Testis (tissue), 3 donors: ENCODE measurements around the gene FSCN2. TPM values are rescaled to one million over a fixed set of nuclear protein-coding genes. Genes with fewer than 3 reads are reported as not detected.

Source experiments
- DNase-seq: peaks from one replicate; pipeline ENCODE4 v3.0.0-alpha.2; 2019
- H3K27ac ChIP-seq, 2 donors: fragments of 200-600 bp; sonication (generic); one replicate each; pipeline ENCODE4 v1.5.1; 2019
- H3K27me3 ChIP-seq: fragments of 200-600 bp; sonication (generic); one replicate; pipeline ENCODE4 v1.5.1; 2019
- H3K36me3 ChIP-seq: fragments of 200-600 bp; sonication (generic); one replicate; pipeline ENCODE4 v1.5.1; 2017; ENCODE audit warnings: low read depth; ENCODE audit errors: missing control alignments
- H3K4me1 ChIP-seq: fragments of 200-600 bp; sonication (generic); one replicate; pipeline ENCODE4 v1.5.1; 2019
- H3K4me3 ChIP-seq, 2 donors: fragments of 200-600 bp; sonication (generic); one replicate each; pipeline ENCODE4 v1.5.1; 2017 to 2019
- H3K9me3 ChIP-seq: fragments of 200-600 bp; sonication (generic); one replicate; pipeline ENCODE4 v1.5.1; 2017
- POLR2A ChIP-seq: fragments of 450-650 bp; IDR thresholded peaks from one replicate; pipeline ENCODE4 v1.6.1; 2017; ENCODE audit warnings: antibody characterized with exemption, mild to moderate bottlenecking, moderate library complexity
- WGBS, 2 donors: methylation state at CpG; one replicate each; pipeline ENCODE4 v1.1.5; 2018; 5-methylcytosine and 5-hydroxymethylcytosine counted together
- intact Hi-C: fragments of 100-400 bp; cut with DNase I; formaldehyde crosslinking; loops from one replicate; pipeline ENCODE4 v1.15.1; 2023; ENCODE audit warnings: low total_unique reads
- polyA plus RNA-seq: library from polyadenylated mRNA; stranded (reverse); fragments of 350-450 nt; fragmentation: Illumina TruSeq; extraction: RNeasy Lipid Tissue Mini Kit (QIAGEN cat#74804); gene quantifications from one replicate; pipeline ENCODE4 v1.2.3, GENCODE V29; 2014; ENCODE audit warnings: low read depth, low replicate concordance; ENCODE audit not compliant: insufficient read depth
- total RNA-seq, 2 donors: library from RNA; depleted of rRNA; stranded (reverse); fragments of >200 nt; gene quantifications; one replicate each; pipeline ENCODE4 v1.2.3, GENCODE V29; 2016
- TF ChIP-seq, protein P1 (sequence below), 3 experiments: fragments of 450-650 bp in 2 of 3; fragments of 200-600 bp in 1 of 3; sonication (generic) in 1 of 3; IDR thresholded peaks; one replicate each; pipeline ENCODE4 v1.5.1; 2016 to 2019; ENCODE audit warnings: antibody characterized with exemption in 3 of 3, mild to moderate bottlenecking in 2 of 3, moderate library complexity in 1 of 3

Gene FSCN2
- total and polyA plus RNA-seq, 3 donors from 2014 or later = 0.37 to 4.0 (median 3.5) TPM

DNA sequence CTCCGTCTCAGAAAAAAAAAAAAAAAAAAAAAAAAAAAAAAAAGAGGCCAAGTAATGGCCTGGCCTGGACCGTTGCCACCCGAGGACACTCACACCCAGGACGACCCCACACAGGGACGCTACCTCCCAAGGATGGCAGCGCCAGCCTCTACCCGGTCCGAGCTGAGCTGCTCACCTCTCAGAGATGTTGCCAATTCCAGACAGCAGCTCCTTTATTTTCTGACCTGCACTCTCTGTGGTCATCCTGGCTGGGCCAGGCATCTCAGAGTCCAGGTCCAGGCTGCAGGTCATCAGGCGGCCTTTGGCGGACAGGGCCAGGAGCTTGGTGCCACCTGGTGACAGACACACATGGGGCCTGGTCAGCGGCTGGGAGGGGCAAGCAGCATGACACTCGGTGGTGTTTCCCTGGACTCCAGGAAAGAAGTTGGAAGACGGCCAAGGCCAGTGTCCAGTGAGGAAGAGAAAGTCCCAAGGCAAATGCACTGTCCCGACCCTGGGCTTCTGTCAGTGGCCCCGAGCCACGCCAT is 20.9 kb downstream of the FSCN2 start:
- no peaks in the 10 kb centered on the region for H3K27me3 ChIP-seq
- no peak for DNase-seq
- TF ChIP-seq POLR2A = no peak
- TF ChIP-seq, protein P1, sequence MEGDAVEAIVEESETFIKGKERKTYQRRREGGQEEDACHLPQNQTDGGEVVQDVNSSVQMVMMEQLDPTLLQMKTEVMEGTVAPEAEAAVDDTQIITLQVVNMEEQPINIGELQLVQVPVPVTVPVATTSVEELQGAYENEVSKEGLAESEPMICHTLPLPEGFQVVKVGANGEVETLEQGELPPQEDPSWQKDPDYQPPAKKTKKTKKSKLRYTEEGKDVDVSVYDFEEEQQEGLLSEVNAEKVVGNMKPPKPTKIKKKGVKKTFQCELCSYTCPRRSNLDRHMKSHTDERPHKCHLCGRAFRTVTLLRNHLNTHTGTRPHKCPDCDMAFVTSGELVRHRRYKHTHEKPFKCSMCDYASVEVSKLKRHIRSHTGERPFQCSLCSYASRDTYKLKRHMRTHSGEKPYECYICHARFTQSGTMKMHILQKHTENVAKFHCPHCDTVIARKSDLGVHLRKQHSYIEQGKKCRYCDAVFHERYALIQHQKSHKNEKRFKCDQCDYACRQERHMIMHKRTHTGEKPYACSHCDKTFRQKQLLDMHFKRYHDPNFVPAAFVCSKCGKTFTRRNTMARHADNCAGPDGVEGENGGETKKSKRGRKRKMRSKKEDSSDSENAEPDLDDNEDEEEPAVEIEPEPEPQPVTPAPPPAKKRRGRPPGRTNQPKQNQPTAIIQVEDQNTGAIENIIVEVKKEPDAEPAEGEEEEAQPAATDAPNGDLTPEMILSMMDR (IDR thresholded peaks at IDR 0.05) = no peak
- WGBS, 2 donors = 83 to 87% methylated on average over 12 to 16 of the region's 16 CpGs
- intact Hi-C loops = no loop called here
- no peak overlapping the region for H3K4me3 ChIP-seq
- H3K4me1 ChIP-seq = peaks cover 18% of the 10 kb centered on the region
- no peaks in the 10 kb centered on the region for H3K36me3 ChIP-seq
- no peaks in the 10 kb centered on the region for H3K9me3 ChIP-seq
- no peak overlapping the region for H3K27ac ChIP-seq

DNA sequence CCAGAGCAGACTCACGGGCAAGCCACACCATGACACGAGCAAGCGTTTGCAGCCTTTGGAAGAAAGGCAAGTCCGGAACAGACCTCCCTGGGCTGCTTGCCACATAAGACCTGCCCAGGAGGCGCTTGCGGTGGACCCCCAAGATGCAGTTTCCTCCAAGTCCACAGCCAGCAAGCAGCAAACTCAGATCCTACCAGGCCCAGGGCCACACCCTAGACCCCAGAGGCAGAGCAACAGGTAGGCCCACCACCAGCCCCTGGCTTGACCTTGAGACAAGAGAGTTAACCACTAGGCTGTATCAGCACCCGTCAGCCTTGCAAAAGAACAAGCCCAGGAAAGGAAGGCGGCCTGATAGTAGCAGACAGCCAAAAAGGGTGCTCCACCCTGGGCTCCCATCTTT is 21.6 kb downstream of the FSCN2 start:
- Histone ChIP-seq H3K36me3 (no peaks in the 10 kb centered on the region), H3K4me3 (no peak overlapping the region), H3K27me3 (no peaks in the 10 kb centered on the region), H3K9me3 (no peaks in the 10 kb centered on the region), H3K4me1 (peaks cover 20% of the 10 kb centered on the region), H3K27ac (no peak overlapping the region)
- DNase-seq = no peak
- TF ChIP-seq, protein P1 (IDR thresholded peaks at IDR 0.05) = no peak
- no peak for TF ChIP-seq POLR2A
- intact Hi-C loops = no loop called here
- WGBS, 2 donors = 90 to 98% methylated on average over 6 to 8 of the region's 8 CpGs

DNA sequence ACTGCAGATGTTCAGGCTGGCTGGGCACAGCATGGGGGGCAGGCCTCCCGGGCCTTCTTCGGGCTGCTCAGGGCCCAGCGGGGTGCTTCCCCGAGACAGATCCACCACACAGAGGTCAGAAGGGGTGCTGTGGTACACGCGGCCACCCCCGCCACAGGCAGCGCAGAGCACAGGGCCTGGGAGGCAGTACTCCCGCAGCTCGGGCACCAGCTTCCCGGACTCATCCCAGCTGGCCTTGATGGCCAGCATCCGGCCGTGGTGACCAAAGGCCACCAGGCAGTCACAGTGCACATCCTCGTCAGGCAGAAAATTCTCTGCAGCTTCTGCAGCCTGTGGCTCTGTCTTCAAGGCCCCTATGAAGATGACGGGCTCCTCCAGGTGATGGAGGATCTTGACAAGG is 22.1 kb downstream of the FSCN2 start:
- Histone ChIP-seq H3K4me3 (no peak overlapping the region), H3K27me3 (no peaks in the 10 kb centered on the region), H3K36me3 (no peaks in the 10 kb centered on the region), H3K4me1 (peaks cover 20% of the 10 kb centered on the region), H3K9me3 (no peaks in the 10 kb centered on the region), H3K27ac (no peak overlapping the region)
- intact Hi-C loops = no loop called here
- WGBS, 2 donors = 92 to 95% methylated on average over 2 to 15 of the region's 15 CpGs
- TF ChIP-seq POLR2A = no peak
- TF ChIP-seq, protein P1 (IDR thresholded peaks at IDR 0.05) = no peak
- no peak for DNase-seq

DNA sequence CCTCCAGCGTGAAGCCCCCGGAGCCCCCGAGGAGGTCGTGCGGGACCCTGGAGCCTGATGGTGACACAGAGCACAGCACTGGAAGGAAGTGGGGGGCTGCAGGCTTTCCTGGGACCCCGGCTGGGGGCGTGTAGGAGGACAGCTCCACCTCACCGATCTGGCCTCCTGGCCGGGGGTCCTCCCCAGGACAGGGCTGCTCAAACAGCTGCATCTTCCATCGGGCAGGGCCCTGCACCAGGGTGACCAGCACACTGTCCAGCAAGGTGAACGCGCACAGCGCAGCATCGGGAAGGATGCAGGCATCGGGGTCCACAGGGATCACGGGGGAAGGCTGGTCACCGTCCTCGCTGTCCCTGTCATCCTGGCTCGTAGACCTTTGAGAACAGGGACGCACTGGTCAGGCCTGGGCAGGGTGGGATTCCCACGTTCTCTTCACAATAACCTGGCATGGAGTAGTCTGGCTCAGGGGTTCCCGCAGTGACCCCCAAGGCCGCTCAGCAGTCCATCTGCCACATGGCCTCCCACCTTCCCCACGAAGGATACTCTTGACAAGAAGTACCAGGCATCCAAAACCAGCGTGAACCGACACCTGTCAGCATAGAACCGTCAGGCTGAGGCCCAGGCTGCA is 22.8 kb downstream of the FSCN2 start:
- WGBS, 2 donors = 75 to 80% methylated on average over 24 to 27 of the region's 27 CpGs
- Histone ChIP-seq H3K4me1 (peaks cover 20% of the 10 kb centered on the region), H3K4me3 (peak overlapping the region; percentile 91 to 94), H3K27ac (no peak overlapping the region), H3K27me3 (no peaks in the 10 kb centered on the region), H3K9me3 (no peaks in the 10 kb centered on the region), H3K36me3 (no peaks in the 10 kb centered on the region)
- TF ChIP-seq POLR2A = no peak
- TF ChIP-seq, protein P1 (IDR thresholded peaks at IDR 0.05) = no peak
- DNase-seq = no peak
- intact Hi-C loops = no loop called here
